ENCODE data around the gene DNAJC1. TPM values are rescaled to one million over a fixed set of nuclear protein-coding genes. Genes with fewer than 3 reads are reported as not detected.
A peak's percentile ranks its signal among the peaks of the same experiment; 100 is the strongest.
"Not testable (repeated sequence)": the region's sequence is repeated elsewhere in the genome, so short reads cannot be mapped to it uniquely, and the experiment has no call there.

Gene DNAJC1
- total RNA-seq, 1 donor from 2014 or later: 67.7 TPM

DNA sequence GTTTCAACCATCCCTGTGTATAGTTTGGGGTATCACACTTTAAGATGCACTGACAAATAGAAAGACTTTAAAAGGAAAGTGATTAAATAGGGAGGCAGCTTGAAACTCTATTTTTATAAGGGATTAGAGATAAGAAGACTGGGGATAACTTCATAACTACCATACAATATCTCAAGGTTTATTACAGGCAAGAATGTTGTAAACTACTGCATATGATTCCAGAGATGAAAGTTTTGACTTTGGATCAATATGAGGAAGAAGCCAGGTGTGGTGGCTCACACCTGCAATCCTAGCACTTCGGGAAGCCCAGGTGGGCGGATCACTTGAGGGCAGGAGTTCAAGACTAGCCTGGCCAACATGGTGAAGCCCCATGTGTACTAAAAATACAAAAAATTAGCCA, 96.1 kb downstream of the DNAJC1 start:
- no peak for DNase-seq (ENCODE audit: low spot score)

DNA sequence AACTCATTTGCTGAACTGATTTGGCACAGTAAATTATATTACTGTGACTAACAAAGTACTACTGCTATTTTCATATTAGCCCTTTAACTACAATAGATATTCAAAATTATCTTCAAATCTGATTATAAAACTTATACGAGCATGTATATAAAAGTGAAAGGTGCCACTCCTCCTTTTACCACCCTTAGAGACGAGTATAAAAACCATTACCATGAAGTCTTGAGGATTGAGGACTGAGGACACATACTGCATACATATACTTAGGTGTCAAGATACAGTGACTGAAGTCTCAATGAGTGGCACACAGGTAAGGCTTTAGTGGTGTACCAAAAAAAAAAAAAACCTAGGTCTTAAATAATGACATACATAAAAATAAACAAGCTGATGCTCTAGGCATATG, 98.6 kb downstream of the DNAJC1 start:
- no peak for DNase-seq (ENCODE audit: low spot score)

DNA sequence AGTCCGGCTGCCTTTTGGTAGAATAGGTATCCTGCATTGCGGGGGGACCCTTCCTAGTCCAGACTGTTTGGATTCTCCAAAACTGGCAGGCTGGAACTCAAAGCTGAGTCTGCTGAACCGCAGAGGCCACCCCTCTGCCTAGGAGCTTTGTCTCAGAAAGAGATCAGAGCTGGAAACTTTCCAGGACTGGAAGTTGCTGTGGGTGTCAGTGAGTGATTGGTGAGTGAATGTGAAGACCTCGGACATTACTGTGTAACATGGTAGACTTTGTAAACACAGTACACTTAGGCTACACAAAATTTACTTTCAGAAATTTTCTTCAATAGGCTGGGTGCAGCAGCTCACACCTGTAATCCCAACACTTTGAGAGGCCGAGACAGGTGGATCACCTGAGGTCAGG, 103.8 kb downstream of the DNAJC1 start:
- DNase-seq (ENCODE audit: low spot score): no peak

DNA sequence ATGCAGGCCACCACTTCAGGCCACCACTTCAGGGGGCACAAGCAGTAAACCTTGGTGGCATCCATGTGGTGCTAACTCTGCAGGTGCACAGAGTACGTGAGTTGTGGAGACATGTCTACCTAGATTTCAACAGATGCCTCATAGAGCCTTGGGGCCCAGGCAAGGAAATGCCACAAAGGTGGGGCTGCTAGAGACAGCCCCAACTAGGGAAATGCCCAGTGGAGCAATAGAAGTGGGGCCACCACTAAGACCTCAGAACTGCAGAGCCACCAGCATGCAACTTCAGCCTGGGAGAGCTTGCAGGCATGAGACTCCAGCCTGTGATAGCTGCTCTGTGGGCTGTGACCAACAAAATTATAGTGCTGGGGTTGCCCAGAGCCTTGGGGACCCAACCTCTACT, 107.6 kb downstream of the DNAJC1 start:
- DNase-seq (ENCODE audit: low spot score): no peak

DNA sequence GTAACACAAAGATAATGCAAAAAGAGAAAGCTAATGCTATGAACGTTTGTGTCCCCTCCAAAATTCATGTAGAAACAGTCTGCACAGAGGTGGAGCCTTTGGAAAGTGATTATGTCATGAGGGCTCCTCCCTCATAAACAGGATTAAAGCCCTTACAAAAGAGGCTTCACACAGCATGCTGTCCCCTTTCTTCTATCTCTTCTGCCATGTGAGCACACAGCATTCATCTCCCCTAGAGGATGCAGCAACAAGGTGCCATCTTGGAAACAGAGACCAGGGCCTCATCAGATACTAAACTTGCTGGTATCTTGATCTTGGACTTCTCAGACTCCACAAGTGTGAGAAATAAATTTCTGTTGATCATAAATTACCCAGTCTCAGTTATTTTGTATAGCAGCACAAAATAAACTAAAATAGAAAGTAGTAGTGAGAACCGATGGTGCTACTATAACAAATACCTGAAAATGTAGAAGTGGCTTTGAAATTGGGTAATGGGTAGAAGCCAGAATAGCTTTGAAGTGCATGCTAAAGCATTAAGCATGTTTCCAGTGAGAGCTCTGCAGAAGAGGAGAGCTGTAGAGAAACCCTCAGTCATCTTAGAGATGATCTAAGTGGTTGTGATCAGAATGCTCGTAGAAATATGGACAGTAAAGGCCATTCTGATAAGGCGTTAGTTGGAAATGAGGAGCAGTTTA, 108.7 kb downstream of the DNAJC1 start:
- DNase-seq (ENCODE audit: low spot score): no peak

DNA sequence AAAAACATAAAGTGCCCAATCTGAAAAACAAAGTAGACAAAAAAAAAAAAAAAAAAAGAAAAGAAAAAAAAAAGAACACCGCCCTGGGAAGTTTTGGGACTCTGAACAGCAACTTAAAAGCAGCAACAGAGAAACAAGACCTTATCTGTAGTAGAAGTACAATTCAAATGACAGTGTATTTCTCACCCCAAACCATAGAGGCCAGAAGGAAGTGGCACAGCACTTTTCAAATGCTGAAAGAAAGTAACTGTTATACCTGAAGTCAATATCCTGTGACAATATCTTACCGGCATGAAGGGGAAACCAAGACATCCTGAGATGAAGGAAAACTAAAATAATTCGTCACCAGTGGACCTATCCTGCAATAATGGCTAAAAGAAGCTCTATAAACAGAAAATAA, 112.1 kb downstream of the DNAJC1 start:
- DNase-seq (ENCODE audit: low spot score): no peak

DNA sequence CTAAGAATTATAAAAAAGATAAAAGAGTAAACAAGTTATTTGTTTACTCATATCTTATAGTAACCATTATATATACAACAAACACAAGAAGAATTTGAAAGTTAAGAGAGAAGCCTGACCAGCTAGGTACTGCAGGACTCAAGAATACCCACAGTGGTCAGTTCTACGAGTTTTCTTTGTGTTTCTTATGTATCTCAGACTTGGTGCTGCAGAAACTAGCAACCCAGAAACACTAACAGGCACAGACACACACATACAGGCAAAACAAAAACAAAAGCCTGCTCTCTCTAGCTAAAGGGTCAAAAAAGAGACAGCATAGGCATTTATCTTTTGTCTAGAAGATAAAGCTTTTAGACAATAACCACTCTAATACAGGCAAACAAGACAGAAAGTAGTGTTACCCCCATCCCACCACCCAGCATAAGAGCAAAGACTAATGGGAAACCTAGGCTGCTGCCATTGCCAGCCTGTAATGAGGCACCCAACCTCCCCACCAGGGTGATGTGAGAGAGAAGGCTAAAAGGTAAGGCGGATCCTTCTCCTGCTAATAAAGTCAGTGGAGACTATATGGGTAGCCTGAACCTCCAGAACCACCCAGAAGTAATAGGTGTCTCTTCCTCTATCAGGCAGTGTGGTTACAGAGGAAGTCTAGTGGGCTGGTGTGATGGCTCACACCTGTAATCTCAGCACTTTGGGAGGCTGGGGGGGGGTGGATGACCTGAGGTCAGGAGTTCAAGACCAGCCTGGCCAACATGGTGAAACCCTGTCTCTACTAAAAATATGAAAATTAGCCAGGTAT, 113.9 kb downstream of the DNAJC1 start:
- no peak for DNase-seq (ENCODE audit: low spot score)

DNA sequence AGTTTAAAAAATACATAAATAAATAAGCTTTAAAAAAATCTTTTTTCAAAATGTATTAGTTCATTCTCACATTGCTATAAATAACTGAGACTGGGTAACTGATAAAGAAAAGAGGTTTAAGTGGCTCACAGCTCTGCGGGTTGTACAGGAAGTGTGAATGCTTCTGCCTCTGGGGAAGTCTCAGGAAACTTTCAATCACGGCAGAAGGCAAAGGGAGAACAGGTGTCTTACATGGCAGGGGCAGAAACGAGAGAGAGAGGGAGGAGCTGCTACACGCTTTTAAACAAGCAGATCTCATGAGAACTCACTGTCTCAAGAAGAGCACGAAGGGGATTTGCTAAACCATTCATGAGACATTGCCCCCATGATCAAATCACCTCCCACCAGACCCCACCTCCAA, 114.6 kb downstream of the DNAJC1 start:
- DNase-seq (ENCODE audit: low spot score): no peak

DNA sequence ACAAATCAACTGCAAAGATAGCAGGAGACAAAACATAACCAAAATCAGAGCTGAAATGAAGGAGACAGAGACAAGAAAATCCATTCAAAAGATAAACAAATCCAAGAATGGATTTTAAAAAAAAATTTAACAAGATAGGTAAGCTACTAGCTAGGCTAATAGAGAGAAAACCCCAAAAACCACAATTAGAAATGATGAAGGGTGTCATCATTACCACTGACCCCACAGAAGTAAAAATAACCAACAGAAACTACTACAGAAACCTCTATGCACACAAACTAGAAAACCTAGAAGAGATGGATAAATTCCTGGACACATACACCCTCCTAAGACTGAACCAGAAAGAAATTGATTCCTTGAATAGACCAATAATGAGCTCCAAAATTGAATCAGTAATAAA, 117.6 kb downstream of the DNAJC1 start:
- no peak for DNase-seq (ENCODE audit: low spot score)

DNA sequence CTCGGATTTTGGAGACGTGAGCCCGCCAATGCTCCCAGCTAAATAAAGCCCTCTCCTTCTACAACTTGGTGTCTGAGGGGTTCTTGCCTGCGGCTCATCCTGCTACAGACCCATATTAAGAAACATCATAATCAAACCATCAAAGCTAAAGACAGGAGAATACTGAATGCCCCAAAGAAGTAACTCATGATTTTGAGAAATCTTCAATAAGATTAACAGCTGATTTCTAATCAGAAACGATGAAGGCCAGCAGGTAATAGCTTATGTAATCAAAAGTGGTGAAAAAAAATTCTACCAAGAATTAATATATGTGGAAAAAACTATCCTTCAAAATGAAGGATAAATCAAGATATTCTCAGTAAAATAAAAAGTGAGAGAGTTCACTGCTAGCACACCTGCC, 130.3 kb downstream of the DNAJC1 start:
- no peak for DNase-seq (ENCODE audit: low spot score)

DNA sequence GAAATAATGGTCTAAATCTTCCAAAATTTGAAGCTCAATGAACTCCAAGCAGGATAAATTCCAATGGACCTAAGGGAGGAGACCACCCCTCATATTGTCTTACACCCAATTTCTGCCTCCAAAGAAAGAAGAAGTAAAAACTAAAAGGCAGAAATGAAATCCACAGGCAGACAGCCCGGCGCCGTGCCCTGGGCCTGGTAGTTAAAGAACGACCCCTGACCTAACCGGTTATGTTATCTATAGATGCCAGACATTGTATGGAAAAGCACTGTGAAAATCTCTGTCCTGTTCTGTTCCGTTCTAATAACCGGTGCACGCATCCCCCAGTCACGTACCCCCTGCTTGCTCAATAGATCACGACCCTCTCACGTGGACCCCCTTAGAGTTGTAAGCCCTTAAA, 130.8 kb downstream of the DNAJC1 start:
- DNase-seq (ENCODE audit: low spot score): not testable (repeated sequence)

DNA sequence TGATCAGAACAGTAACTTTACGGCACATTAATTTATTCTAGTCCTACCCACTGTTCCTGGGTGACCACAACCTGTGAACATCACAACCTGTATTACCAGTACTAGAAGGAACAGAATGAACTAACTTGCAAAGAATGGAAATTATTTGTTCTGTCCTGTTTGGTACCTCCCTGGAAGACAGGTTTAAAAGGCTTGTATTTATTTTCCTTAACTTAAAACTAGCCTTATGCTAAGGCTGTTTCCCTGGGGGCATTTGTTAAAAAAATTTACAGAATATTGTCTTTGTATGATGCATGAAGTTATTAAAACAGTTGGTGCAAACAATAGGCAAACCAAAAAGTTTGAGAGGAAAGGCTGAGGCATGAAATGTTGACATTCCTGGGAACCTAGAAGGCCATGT, 132.7 kb downstream of the DNAJC1 start:
- DNase-seq (ENCODE audit: low spot score): peak; percentile 4

DNA sequence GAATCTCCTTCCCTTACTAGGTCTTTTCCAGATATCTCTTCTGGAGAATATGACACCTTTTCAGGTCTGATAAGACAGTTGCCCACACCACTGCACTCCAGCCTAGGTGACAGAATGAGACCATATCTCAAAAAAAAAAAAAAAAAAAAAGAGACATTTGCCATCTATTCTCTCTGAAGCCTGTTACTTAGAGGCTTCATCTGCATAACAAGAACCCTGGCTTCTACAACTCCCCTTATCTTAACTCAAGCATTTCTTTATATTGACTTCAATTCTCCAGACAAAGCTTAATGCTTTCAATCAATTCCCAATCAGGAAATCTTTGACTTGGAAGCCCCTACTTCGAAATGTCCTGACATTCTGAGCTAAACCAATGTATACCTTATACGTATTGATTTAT, 134.4 kb downstream of the DNAJC1 start:
- not testable (repeated sequence) for DNase-seq (ENCODE audit: low spot score)

DNA sequence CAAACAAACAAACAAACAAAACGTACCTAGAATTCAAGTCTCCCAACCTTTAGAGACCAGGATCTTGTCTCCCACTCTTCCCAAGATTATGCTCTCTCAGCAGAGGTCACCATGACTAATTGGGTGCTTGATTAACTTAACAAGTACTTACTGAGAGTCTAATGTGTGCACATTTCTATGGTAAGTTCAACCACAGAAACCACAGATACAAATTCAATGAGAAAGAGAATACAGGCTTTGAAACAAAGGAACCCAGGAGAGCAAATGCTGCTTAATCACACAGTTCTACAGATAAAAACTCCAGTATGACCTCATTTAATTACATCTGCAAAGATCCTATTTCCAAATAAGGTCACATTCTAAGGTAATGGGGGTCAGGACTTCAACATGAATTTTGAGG, 142.8 kb downstream of the DNAJC1 start:
- no peak for DNase-seq (ENCODE audit: low spot score)

DNA sequence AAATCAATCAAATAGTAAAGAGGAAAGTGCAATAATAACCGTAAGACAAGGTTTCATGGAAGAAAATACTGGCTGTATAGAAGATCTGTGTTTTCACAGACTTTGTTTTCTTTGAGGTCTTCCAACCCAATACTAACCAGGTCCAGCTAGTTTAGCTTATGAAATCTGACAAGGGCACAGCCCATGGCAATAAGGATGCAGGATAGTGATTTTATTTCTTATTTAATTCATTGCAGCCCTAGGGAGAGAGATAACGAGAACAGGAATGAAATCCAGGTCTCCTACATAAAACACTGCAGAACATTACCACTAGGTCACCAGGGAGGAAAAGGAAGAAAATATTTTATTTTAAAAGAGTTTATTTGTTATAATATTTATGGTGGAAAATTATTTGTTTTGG, 145.1 kb downstream of the DNAJC1 start:
- DNase-seq (ENCODE audit: low spot score): no peak

DNA sequence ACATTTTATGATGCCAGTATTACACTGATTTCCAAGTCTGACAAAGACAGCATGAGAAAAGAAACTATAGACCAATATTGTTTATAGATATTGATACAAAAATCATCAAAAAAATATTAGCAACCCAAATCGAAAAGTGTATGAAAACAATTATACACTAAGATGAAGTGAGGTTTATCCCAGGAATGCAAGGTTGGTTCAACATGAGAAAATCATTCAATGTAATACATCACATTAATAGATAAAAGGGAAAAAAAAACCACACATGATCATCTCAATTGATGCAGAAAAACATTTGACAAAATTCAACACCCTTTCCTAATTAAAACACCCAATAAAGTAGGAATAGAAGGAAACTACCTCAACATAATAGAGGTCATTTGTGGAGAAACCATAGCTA, 153.9 kb downstream of the DNAJC1 start:
- DNase-seq (ENCODE audit: low spot score): no peak

DNA sequence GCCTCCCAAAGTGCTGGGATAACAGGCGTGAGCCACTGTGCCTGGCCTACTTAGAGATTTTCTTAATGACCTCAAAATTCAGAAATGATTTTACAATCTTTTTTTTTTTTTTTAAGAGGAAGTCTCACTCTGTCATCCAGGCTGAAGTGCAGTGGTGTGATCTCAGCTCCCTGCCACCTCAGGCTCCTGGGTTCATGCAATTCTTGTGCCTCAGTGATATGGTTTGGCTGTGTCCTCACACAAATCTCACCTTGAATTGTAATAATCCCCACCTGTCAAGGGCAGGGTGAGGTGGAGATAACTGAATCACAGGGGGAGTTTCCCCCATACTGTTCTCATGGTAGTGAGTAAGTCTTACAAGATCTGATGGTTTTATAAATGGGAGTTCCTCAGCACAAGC, 159.9 kb downstream of the DNAJC1 start:
- DNase-seq (ENCODE audit: low spot score): no peak

DNA sequence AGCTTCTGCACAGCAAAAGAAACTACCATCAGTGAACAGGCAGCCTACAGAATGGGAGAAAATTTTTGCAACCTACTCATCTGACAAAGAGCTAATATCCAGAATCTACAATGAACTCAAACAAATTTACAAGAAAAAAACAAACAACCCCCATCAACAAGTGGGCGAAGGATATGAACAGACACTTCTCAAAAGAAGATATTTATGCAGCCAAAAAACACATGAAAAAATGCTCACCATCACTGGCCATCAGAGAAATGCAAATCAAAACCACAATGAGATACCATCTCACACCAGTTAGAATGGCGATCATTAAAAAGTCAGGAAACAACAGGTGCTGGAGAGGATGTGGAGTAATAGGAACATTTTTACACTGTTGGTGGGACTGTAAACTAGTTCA, 162.3 kb downstream of the DNAJC1 start:
- DNase-seq (ENCODE audit: low spot score): not testable (repeated sequence)

DNA sequence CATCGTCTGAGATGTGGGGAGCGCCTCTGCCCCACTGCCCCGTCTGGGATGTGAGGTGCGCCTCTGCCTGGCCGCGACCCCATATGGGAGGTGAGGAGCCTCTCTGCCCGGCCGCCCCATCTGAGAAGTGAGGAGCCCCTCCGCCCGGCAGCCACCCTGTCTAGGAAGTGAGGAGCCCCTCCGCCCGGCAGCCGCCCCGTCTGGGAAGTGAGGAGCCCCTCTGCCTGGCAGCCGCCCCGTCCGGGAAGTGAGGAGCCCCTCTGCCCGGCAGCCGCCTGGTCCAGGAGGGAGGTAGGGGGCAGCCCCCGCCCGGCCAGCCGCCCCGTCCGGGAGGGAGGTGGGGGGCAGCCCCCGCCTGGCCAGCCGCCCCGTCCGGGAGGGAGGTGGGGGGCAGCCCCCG, 166.0 kb downstream of the DNAJC1 start:
- not testable (repeated sequence) for DNase-seq (ENCODE audit: low spot score)

DNA sequence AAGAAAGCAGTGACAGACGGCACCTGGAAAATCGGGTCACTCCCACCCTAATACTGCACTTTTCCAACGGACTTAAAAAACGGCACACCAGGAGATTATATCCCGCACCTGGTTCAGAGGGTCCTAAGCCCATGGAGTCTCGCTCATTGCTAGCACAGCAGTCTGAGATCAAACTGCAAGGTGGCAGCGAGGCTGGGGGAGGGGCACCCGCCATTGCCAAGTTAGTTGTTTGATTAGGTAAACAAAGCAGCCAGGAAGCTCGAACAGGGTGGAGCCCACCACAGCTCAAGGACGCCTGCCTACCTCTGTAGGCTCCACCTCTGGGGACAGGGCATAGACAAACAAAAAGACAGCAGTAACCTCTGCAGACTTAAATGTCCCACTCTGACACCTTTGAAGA, 169.0 kb downstream of the DNAJC1 start:
- not testable (repeated sequence) for DNase-seq (ENCODE audit: low spot score)

DNA sequence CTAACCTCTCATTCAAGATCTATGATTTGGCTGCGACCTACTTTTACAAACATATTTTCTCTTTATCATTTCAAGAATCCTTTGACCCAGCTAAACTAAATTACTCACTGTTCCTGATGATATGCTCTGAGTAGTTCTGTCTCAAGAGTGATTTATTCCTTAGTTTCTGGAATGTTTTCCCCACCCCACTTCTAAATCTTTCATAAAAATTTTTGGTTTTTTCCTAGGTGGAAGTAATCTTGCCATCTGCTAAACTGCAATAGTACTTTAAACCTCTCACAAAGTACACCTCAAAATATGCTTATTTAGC, 170.8 kb downstream of the DNAJC1 start:
- DNase-seq (ENCODE audit: low spot score): peak; percentile 47

DNA sequence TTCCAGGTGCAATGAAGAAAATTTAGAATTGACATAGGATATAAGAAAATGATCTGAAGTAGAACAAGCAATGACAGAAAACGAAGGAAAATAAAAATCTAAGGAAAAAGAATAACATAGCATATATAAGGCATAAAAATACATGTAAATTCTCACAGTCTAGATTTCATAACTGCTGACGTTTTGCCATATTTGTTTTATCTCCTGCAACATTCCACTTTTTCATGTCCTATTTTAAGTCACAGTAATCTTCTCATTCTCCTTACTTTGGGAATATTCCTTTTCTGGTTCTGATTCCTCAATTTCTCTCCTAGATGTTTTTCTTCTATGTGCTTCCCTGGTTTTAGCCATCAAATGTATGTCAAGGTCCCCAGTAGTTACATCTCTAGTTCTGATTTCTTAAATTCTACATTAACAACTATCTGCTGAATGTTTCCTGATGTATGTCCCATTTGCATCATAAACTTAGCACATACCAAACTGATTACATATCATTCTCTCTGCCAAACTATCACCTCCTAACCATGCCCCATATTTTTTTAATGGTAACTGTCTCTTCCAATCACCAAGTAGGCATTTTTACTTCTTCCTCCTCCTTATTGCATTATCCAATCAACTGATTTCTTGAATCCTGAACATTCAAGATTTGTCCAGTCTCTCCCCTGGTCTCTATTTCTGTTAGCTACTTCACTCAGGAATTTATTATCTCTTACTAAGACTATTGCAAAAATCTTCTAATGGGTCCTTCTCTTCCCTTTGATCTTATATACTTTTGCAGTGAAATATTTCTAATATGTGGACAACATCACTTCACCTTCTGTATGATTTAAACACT, 171.3 kb downstream of the DNAJC1 start:
- DNase-seq (ENCODE audit: low spot score): no peak

DNA sequence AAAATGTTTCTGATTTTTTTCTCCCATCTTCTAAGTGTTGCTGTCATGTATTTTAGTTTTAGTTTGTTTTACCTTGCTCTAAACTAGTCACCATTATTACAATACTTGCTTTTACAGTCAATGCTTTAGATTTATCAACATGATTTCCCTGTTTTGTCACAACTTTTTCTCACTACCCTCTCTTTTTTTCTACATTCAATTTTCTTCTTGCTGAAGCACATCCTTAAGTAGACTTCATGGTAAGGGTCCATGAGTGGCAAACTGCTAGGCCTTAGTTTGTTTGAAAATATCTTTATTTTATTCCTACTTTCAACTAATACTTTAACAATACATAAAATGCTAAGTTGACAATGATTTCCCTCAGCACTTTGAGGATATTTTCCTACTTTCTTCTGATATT, 173.5 kb downstream of the DNAJC1 start:
- no peak for DNase-seq (ENCODE audit: low spot score)
